Activated CD4-positive, alpha-beta T cell treated with anti-CD3 and anti-CD28 coated beads, Interleukin-2, amount 50 U/mL, for 1 hour (primary cell): ENCODE results near the gene MPG.
A peak's percentile ranks its signal among the peaks of the same experiment; 100 is the strongest.

Source experiments
- DNase-seq: peaks from one replicate; pipeline ENCODE4 v3.0.0-alpha.2; 2020

The MPG gene

GRCh38 chr16:67884-68789, 9.9 kb upstream of the MPG start:
- DNase-seq, result no peak

GRCh38 chr16:69181-69580, 8.8 kb upstream of the MPG start:
- DNase-seq, result no peak

- no peak for DNase-seq
Measured at GRCh38 chr16:71210-71539, 6.8 kb upstream of the MPG start.

- DNase-seq, result no peak
Measured at GRCh38 chr16:71540-72401, 6.3 kb upstream of the MPG start.

- DNase-seq, result no peak
Measured at GRCh38 chr16:72561-73548, 5.2 kb upstream of the MPG start, which contains the start of gene RHBDF1. TSS of gene RHBDF1 (minus strand) at chr16:72631. CDS start at chr16:65015, 7,616 bp downstream.

- DNase-seq, result no peak
Measured at GRCh38 chr16:74051-74746, 3.8 kb upstream of the MPG start.

- no peak for DNase-seq
Measured at GRCh38 chr16:74747-75334, 3.2 kb upstream of the MPG start.

GRCh38 chr16:75580-76501, 2.2 kb upstream of the MPG start:
- DNase-seq, result no peak

- no peak for DNase-seq
Measured at GRCh38 chr16:76535-77272, 1.3 kb upstream of the MPG start.

- DNase-seq, result peak; percentile 13
Measured at GRCh38 chr16:77273-77806, 685 bp upstream of the MPG start.

GRCh38 chr16:78444-79150, 572 bp downstream of the MPG start:
- DNase-seq, result no peak

GRCh38 chr16:79151-80054, 1.4 kb downstream of the MPG start:
- no peak for DNase-seq

GRCh38 chr16:83060-83603, 5.1 kb downstream of the MPG start:
- DNase-seq, result no peak

- DNase-seq, result no peak
Measured at GRCh38 chr16:83781-84615, 6.0 kb downstream of the MPG start.

GRCh38 chr16:84718-85406, 6.8 kb downstream of the MPG start:
- DNase-seq, result no peak

- DNase-seq, result no peak
Measured at GRCh38 chr16:85407-85782, 7.4 kb downstream of the MPG start.
